ENCODE results near the gene NTHL1.

DNA sequence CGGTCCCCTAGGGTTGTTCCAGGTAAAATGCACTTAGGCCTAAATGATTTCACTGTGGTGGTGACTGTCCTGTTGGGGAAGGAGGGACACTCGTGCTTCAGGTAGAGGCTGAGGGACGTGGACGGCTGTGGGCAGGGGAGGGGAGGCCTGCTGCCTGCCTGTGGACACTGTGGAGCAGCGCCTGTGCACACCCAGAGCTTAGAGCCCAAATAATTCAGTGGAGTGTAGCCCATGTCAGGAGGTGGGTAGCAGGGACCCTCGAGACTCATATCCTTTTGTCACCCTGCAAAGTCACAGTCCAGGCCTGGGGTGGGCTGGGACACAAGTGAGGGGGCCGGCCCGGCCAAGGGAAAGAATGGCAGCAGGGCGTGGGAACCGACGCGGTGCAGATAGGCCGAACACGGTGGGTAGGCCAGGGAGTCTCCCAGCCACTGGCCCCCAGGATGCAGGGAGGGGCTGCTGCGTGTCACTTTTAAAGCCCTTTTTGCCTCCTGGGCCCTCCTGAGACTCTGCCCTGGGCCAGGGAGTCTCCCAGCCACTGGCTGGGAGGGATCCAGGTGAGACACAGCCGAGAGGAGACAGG lies 21.7 kb downstream of the NTHL1 start:
- TF ChIP-seq, protein P1, sequence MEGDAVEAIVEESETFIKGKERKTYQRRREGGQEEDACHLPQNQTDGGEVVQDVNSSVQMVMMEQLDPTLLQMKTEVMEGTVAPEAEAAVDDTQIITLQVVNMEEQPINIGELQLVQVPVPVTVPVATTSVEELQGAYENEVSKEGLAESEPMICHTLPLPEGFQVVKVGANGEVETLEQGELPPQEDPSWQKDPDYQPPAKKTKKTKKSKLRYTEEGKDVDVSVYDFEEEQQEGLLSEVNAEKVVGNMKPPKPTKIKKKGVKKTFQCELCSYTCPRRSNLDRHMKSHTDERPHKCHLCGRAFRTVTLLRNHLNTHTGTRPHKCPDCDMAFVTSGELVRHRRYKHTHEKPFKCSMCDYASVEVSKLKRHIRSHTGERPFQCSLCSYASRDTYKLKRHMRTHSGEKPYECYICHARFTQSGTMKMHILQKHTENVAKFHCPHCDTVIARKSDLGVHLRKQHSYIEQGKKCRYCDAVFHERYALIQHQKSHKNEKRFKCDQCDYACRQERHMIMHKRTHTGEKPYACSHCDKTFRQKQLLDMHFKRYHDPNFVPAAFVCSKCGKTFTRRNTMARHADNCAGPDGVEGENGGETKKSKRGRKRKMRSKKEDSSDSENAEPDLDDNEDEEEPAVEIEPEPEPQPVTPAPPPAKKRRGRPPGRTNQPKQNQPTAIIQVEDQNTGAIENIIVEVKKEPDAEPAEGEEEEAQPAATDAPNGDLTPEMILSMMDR (IDR thresholded peaks at IDR 0.05) = no peak
- TF ChIP-seq POLR2A (IDR thresholded peaks at IDR 0.05) = no peak

Data from testis (tissue), 2 donors.